ENCODE data around the gene DUSP15.

Gene DUSP15

GRCh38 chr20:31857861-31858759, 12.2 kb downstream of the DUSP15 start:
- TF ChIP-seq CTCF (conservative IDR thresholded peaks at IDR 0.05) (no peak), ZFX (IDR thresholded peaks at IDR 0.05) (no peak)
- H3K27ac ChIP-seq = no peak overlapping the region

- TF ChIP-seq CTCF (conservative IDR thresholded peaks at IDR 0.05) (no peak), ZFX (IDR thresholded peaks at IDR 0.05) (no peak)
- no peak overlapping the region for H3K27ac ChIP-seq
These were observed 13.8 kb downstream of the DUSP15 start for GRCh38 chr20:31856516-31856915.

GRCh38 chr20:31853481-31853880, 16.8 kb downstream of the DUSP15 start:
- H3K27ac ChIP-seq = no peak overlapping the region
- no peak for TF ChIP-seq CTCF (conservative IDR thresholded peaks at IDR 0.05)

GRCh38 chr20:31851240-31851955, 18.9 kb downstream of the DUSP15 start:
- TF ChIP-seq ZFX (IDR thresholded peaks at IDR 0.05) (no peak), CTCF (conservative IDR thresholded peaks at IDR 0.05) (no peak)
- no peak overlapping the region for H3K27ac ChIP-seq

- no peak for TF ChIP-seq ZFX (IDR thresholded peaks at IDR 0.05)
- no peak for TF ChIP-seq CTCF (conservative IDR thresholded peaks at IDR 0.05)
- H3K27ac ChIP-seq = no peak overlapping the region
These were observed 20.9 kb downstream of the DUSP15 start for GRCh38 chr20:31849306-31849930.

GRCh38 chr20:31848088-31848999, 22.0 kb downstream of the DUSP15 start:
- TF ChIP-seq ZFX (IDR thresholded peaks at IDR 0.05) (no peak), CTCF (conservative IDR thresholded peaks at IDR 0.05) (no peak)
- no peak overlapping the region for H3K27ac ChIP-seq

Data from C4-2B (cell line).